GM23338 (cell line): ENCODE measurements around the gene SHF.

ENCODE experiments used
- CREB1 ChIP-seq: fragments of 250-450 bp; sonication (Bioruptor Pico); IDR thresholded peaks from 2 replicates; pipeline ENCODE4 v1.5.0; 2020; ENCODE audit warnings: low read depth, mild to moderate bottlenecking, moderate library complexity
- CTCF ChIP-seq, 2 experiments: fragments of 200-600 bp in 1 of 2; sonication (generic) in 1 of 2; conservative IDR thresholded peaks; 2 replicates each; pipeline versions ENCODE4 v1.5.1 to v1.6.1; 2016 to 2017; ENCODE audit warnings: antibody characterized with exemption in 2 of 2, low read depth in 2 of 2, mild to moderate bottlenecking in 2 of 2, moderate library complexity in 1 of 2
- ETS1 ChIP-seq: IDR thresholded peaks from 2 replicates; pipeline ENCODE4 v1.6.1; 2016; ENCODE audit warnings: antibody characterized with exemption
- EZH2 ChIP-seq: fragments of 200-600 bp; sonication (generic); IDR thresholded peaks from one replicate; pipeline ENCODE4 v1.8.0; 2017; ENCODE audit warnings: antibody characterized with exemption, mild to moderate bottlenecking, low read depth; ENCODE audit not compliant: unreplicated experiment
- EZH2phosphoT487 ChIP-seq: fragments of 200-600 bp; sonication (generic); IDR thresholded peaks from one replicate; pipeline ENCODE4 v1.8.1; 2018; ENCODE audit warnings: antibody characterized with exemption; ENCODE audit not compliant: unreplicated experiment
- JUNB ChIP-seq: IDR thresholded peaks from one replicate; pipeline ENCODE4 v1.6.1; 2016; ENCODE audit warnings: antibody characterized with exemption; ENCODE audit not compliant: unreplicated experiment
- NANOG ChIP-seq: IDR thresholded peaks from 2 replicates; pipeline ENCODE4 v1.6.1; 2016; ENCODE audit warnings: antibody characterized with exemption, borderline replicate concordance
- POLR2AphosphoS5 ChIP-seq: IDR thresholded peaks from 2 replicates; pipeline ENCODE4 v1.6.1; 2016; ENCODE audit warnings: antibody characterized with exemption, low read depth
- REST ChIP-seq: IDR thresholded peaks from one replicate; pipeline ENCODE4 v1.6.1; 2018; ENCODE audit warnings: antibody characterized with exemption; ENCODE audit not compliant: unreplicated experiment
- ZNF114 ChIP-seq: fragments of 250-450 bp; sonication (Bioruptor Pico); IDR thresholded peaks from 2 replicates; pipeline ENCODE4 v1.5.0; 2020; ENCODE audit warnings: mild to moderate bottlenecking, moderate library complexity

DNA sequence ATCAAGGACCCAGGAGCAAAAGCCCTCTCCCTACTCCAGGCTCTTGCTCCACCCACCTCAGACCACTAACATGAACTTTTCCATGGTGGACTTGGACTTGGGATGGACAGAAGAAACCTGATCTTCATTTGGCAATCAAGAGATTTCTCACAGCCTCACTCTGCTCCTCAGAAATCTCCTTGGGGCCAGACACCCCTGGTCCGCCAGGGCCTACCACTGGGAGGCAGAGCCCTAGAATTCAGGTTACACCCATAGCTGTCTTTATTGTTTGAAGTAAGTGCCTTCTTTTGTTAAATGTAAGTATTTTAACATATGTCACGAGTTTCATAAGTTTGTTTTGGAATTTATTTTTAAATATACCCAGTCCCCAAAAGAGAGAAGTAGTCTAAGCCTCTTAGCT lies 13.2 kb downstream of the SHF start:
- TF ChIP-seq CTCF (conservative IDR thresholded peaks at IDR 0.05; ENCODE audit: low read depth in 2 of 2) (no peak), EZH2 (no peak), POLR2AphosphoS5 (no peak), REST (no peak), CREB1 (no peak), EZH2phosphoT487 (no peak), JUNB (no peak), ETS1 (no peak), NANOG (no peak), ZNF114 (no peak)
